Activated naive CD4-positive, alpha-beta T cell treated with anti-CD3 and anti-CD28 coated beads, Interleukin-2, amount 10 ng/mL, durations not matched to agents 7 days and 5 days (primary cell): Measurements from ENCODE around the gene CAAP1.

Experiments
- CTCF ChIA-PET: fragments of 350-600 bp; sonication (Branson Sonifier 250); formaldehyde crosslinking; loops from one replicate; lab custom pipeline; 2021; ENCODE audit warnings: antibody characterized with exemption; lab: Charles Lee
- DNase-seq: peaks from one replicate; pipeline ENCODE4 v3.0.0-alpha.2; 2020
- H3K27ac Mint-ChIP-seq: one replicate; pipeline ENCODE4 v1.8.0; 2021; ENCODE audit warnings: mild to moderate bottlenecking, moderate library complexity, mixed read lengths
- H3K27me3 Mint-ChIP-seq: one replicate; pipeline ENCODE4 v1.8.0; 2021; ENCODE audit warnings: mild to moderate bottlenecking, mixed read lengths
- H3K36me3 Mint-ChIP-seq: one replicate; pipeline ENCODE4 v1.8.0; 2021; ENCODE audit warnings: mixed read lengths
- H3K4me1 Mint-ChIP-seq: one replicate; pipeline ENCODE4 v1.8.0; 2021; ENCODE audit warnings: mixed read lengths
- H3K4me3 Mint-ChIP-seq: one replicate; pipeline ENCODE4 v1.8.0; 2021; ENCODE audit warnings: mild to moderate bottlenecking, moderate library complexity, mixed read lengths
- H3K9me3 Mint-ChIP-seq: one replicate; pipeline ENCODE4 v1.8.0; 2021; ENCODE audit warnings: mixed read lengths

The CAAP1 gene

GRCh38 chr9:26892251-26893029 lies at the start of gene CAAP1:
TSS of gene CAAP1 (minus strand) at chr9:26892802. CDS start at chr9:26892715, 87 bp downstream.
- peaks cover 42% of the 10 kb centered on the region for H3K4me1 Mint-ChIP-seq
- H3K9me3 Mint-ChIP-seq = peaks cover 5% of the 10 kb centered on the region
- peaks cover 19% of the 10 kb centered on the region for H3K36me3 Mint-ChIP-seq
- H3K27me3 Mint-ChIP-seq = peaks cover 4% of the 10 kb centered on the region
- CTCF ChIA-PET = interaction anchor here (1.0 to 2.1 kb wide), 2 partner anchors 21 to 64 kb away, joined by 3 to 9 read pairs; partner anchors contain the start of gene IFT74
- peak; percentile 95 for DNase-seq
- peak within 1 kb of the TSS; percentile 100 for H3K4me3 Mint-ChIP-seq
- peak within 1 kb of the TSS; percentile 100 for H3K27ac Mint-ChIP-seq

GRCh38 chr9:26940779-26941178 lies 48.2 kb upstream of the CAAP1 start:
- peaks cover 7% of the 10 kb centered on the region for H3K9me3 Mint-ChIP-seq
- peaks cover 63% of the 10 kb centered on the region for H3K4me1 Mint-ChIP-seq
- H3K4me3 Mint-ChIP-seq = no peak overlapping the region
- peak overlapping the region; percentile 64 for H3K27ac Mint-ChIP-seq
- H3K36me3 Mint-ChIP-seq = peaks cover 47% of the 10 kb centered on the region
- H3K27me3 Mint-ChIP-seq = no peaks in the 10 kb centered on the region
- CTCF ChIA-PET = no interaction called here
- no peak for DNase-seq

GRCh38 chr9:26939955-26940711 lies 47.5 kb upstream of the CAAP1 start:
- H3K36me3 Mint-ChIP-seq = peaks cover 43% of the 10 kb centered on the region
- peaks cover 7% of the 10 kb centered on the region for H3K9me3 Mint-ChIP-seq
- no peak for DNase-seq
- peak overlapping the region; percentile 64 for H3K27ac Mint-ChIP-seq
- H3K4me1 Mint-ChIP-seq = peaks cover 56% of the 10 kb centered on the region
- no peaks in the 10 kb centered on the region for H3K27me3 Mint-ChIP-seq
- no peak overlapping the region for H3K4me3 Mint-ChIP-seq
- CTCF ChIA-PET = no interaction called here

- Mint-ChIP-seq H3K36me3 (peaks cover 32% of the 10 kb centered on the region), H3K27ac (no peak overlapping the region), H3K4me3 (no peak overlapping the region), H3K9me3 (peaks cover 7% of the 10 kb centered on the region), H3K27me3 (no peaks in the 10 kb centered on the region), H3K4me1 (peaks cover 40% of the 10 kb centered on the region)
- CTCF ChIA-PET = no interaction called here
- no peak for DNase-seq
These were observed 45.3 kb upstream of the CAAP1 start for GRCh38 chr9:26937816-26938371.

- CTCF ChIA-PET = no interaction called here
- Mint-ChIP-seq H3K36me3 (peaks cover 28% of the 10 kb centered on the region), H3K27ac (no peak overlapping the region), H3K4me3 (no peak overlapping the region), H3K27me3 (no peaks in the 10 kb centered on the region), H3K4me1 (peaks cover 25% of the 10 kb centered on the region), H3K9me3 (peaks cover 7% of the 10 kb centered on the region)
- DNase-seq = no peak
These were observed 43.2 kb upstream of the CAAP1 start for GRCh38 chr9:26935847-26936246.

- Mint-ChIP-seq H3K27me3 (no peaks in the 10 kb centered on the region), H3K4me1 (no peaks in the 10 kb centered on the region), H3K27ac (no peak overlapping the region), H3K4me3 (no peak overlapping the region), H3K9me3 (no peaks in the 10 kb centered on the region), H3K36me3 (peaks cover 30% of the 10 kb centered on the region)
- no peak for DNase-seq
- CTCF ChIA-PET = interaction anchor here (1.2 to 1.7 kb wide), 2 partner anchors 14 to 45 kb away, joined by 3 to 4 read pairs; no protein-coding TSS in a partner anchor
These were observed 36.4 kb upstream of the CAAP1 start for GRCh38 chr9:26928902-26929495.

GRCh38 chr9:26925609-26926008 lies 33.0 kb upstream of the CAAP1 start:
- peaks cover 44% of the 10 kb centered on the region for H3K36me3 Mint-ChIP-seq
- no peaks in the 10 kb centered on the region for H3K4me1 Mint-ChIP-seq
- H3K9me3 Mint-ChIP-seq = no peaks in the 10 kb centered on the region
- no peak for DNase-seq
- CTCF ChIA-PET = no interaction called here
- no peak overlapping the region for H3K4me3 Mint-ChIP-seq
- no peaks in the 10 kb centered on the region for H3K27me3 Mint-ChIP-seq
- no peak overlapping the region for H3K27ac Mint-ChIP-seq

GRCh38 chr9:26919698-26920097 lies 27.1 kb upstream of the CAAP1 start:
- CTCF ChIA-PET = no interaction called here
- Mint-ChIP-seq H3K27ac (no peak overlapping the region), H3K4me1 (no peaks in the 10 kb centered on the region), H3K27me3 (no peaks in the 10 kb centered on the region), H3K4me3 (no peak overlapping the region), H3K9me3 (no peaks in the 10 kb centered on the region), H3K36me3 (peaks cover 53% of the 10 kb centered on the region)
- no peak for DNase-seq

GRCh38 chr9:26913138-26913668 lies 20.6 kb upstream of the CAAP1 start:
- Mint-ChIP-seq H3K4me1 (no peaks in the 10 kb centered on the region), H3K36me3 (peaks cover 37% of the 10 kb centered on the region)
- CTCF ChIA-PET = interaction anchor here (1.0 kb wide), 1 partner anchor 21 kb away, joined by 3 read pairs; no protein-coding TSS in a partner anchor

GRCh38 chr9:26904671-26905070 lies 12.1 kb upstream of the CAAP1 start:
- no peaks in the 10 kb centered on the region for H3K27me3 Mint-ChIP-seq
- CTCF ChIA-PET = interaction anchor here (0.6 kb wide), 1 partner anchor 104 kb away, joined by 4 read pairs; no protein-coding TSS in a partner anchor
- no peak overlapping the region for H3K27ac Mint-ChIP-seq
- no peak overlapping the region for H3K4me3 Mint-ChIP-seq
- no peak for DNase-seq
- no peaks in the 10 kb centered on the region for H3K9me3 Mint-ChIP-seq
- H3K4me1 Mint-ChIP-seq = no peaks in the 10 kb centered on the region
- H3K36me3 Mint-ChIP-seq = peaks cover 41% of the 10 kb centered on the region

More at GRCh38 chr9:26913138-26913668, 20.6 kb upstream of the CAAP1 start:
- H3K9me3 Mint-ChIP-seq = no peaks in the 10 kb centered on the region
- H3K27me3 Mint-ChIP-seq = no peaks in the 10 kb centered on the region
- H3K4me3 Mint-ChIP-seq = no peak overlapping the region
- no peak overlapping the region for H3K27ac Mint-ChIP-seq
- no peak for DNase-seq

- CTCF ChIA-PET = no interaction called here
- no peak for DNase-seq
- H3K27me3 Mint-ChIP-seq = no peaks in the 10 kb centered on the region
- H3K36me3 Mint-ChIP-seq = peaks cover 37% of the 10 kb centered on the region
- no peaks in the 10 kb centered on the region for H3K9me3 Mint-ChIP-seq
- no peaks in the 10 kb centered on the region for H3K4me1 Mint-ChIP-seq
- no peak overlapping the region for H3K4me3 Mint-ChIP-seq
- no peak overlapping the region for H3K27ac Mint-ChIP-seq
These were observed 11.5 kb upstream of the CAAP1 start for GRCh38 chr9:26904070-26904469.

GRCh38 chr9:26893030-26893676 lies 551 bp upstream of the CAAP1 start:
- Mint-ChIP-seq H3K27me3 (peaks cover 4% of the 10 kb centered on the region), H3K4me1 (peaks cover 39% of the 10 kb centered on the region), H3K27ac (peak overlapping the region; percentile 100), H3K9me3 (peaks cover 5% of the 10 kb centered on the region), H3K36me3 (peaks cover 17% of the 10 kb centered on the region), H3K4me3 (peak overlapping the region; percentile 100)
- no peak for DNase-seq
- CTCF ChIA-PET = interaction anchor here (1.2 kb wide), 1 partner anchor 10 kb away, joined by 3 read pairs; no protein-coding TSS in a partner anchor

GRCh38 chr9:26891726-26892125 lies 876 bp downstream of the CAAP1 start:
- H3K27ac Mint-ChIP-seq = peak overlapping the region; percentile 100
- H3K4me3 Mint-ChIP-seq = peak overlapping the region; percentile 100
- H3K36me3 Mint-ChIP-seq = peaks cover 19% of the 10 kb centered on the region
- peaks cover 4% of the 10 kb centered on the region for H3K27me3 Mint-ChIP-seq
- peaks cover 42% of the 10 kb centered on the region for H3K4me1 Mint-ChIP-seq
- peaks cover 5% of the 10 kb centered on the region for H3K9me3 Mint-ChIP-seq
- CTCF ChIA-PET = interaction anchor here (1.0 to 2.1 kb wide), 2 partner anchors 21 to 65 kb away, joined by 3 to 9 read pairs; partner anchors contain the start of gene IFT74
- DNase-seq = no peak
